Stimulated activated CD8-positive, alpha-beta memory T cell treated with anti-CD3 and anti-CD28 coated beads, Interleukin-4, amount 100 ng/mL, for 48 hours (primary cell): ENCODE measurements around the gene ATP6V1G1.
"Not testable (repeated sequence)": the region's sequence is repeated elsewhere in the genome, so short reads cannot be mapped to it uniquely, and the experiment has no call there.

Experiments
- DNase-seq: peaks from one replicate; pipeline ENCODE4 v3.0.0-alpha.2; 2020

The ATP6V1G1 gene

DNA sequence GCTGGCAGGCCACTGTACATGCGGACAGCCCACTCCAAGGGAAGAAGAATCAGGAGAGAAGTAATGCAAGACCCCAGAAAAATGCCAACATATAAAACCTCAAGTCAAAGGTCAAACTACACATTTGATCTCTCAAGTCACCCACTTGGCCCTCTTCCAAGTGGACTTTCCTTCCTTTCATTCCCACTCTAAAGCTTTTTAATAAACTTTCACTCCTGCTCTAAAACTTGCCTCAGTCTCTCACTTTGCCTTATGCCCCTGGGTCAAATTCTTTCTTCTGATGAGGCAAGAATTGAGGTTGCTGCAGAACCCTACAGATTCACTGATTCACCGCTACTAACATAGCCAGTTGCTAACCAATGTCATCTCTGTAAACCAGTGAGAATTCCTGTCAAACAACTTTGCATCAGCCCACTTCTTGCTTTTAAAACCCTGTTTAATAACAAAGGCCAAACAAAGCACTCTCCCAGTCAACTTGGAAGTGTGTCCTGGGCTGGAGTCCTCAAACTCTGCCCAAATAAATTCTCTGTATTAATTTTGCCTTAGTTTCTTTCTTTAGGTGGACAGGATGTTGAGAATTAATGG, 6.9 kb upstream of the ATP6V1G1 start:
- DNase-seq = no peak

DNA sequence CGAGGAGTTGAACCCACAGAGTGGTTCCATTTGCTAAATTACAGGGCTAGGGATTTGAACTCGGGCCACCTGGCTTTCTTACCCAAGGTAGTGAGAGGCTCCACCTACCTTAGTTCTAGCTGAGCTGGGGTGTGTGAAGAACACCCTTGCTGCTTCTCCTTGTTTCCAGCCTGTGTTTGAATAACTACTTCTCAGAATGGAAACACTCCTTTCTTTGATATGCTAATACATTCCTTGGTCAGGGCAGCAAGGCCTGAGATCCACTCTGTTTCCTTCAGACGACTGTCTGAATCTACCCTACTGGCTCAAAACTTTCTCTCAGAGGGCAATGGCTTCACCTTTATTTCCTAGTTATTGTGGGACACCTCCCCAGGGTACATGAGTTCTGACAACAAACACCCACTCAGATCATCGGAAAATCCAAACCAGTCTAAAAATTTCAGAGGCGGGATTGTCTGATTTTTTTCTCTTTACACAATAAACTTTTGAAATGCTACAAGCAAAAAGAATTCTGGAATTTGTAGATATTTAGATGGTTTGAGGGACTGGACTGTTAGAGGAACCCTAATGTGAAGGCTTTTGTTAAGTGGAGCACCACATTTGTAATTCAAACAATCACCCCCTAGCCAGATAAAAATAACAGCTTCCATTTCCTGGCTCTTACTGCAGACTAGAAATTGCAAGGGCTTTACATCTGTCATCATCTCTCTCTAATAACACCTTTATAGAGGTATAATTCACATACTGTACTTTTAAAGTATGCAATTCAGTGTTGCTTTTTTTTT, 4.0 kb upstream of the ATP6V1G1 start:
- no peak for DNase-seq

DNA sequence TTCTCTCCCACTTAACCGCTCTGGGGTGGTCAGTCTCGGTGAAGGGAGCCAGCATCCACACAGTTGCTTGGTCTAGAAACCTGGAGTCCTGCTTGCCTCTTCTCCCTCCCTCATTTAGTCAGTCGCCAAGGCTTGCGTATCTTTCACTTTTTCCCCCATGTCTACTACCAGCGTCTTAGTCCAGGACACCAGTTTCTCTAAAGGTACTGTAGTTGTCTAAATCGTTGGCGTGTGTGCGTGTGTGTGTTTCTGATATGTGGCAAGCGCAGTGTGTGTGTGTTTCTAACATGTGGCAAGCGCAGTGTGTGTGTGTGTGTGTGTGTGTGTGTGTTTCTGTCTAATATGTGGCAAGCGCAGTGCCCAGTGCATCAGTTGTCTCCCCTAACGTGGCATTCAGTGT, 641 bp downstream of the ATP6V1G1 start:
- no peak for DNase-seq

DNA sequence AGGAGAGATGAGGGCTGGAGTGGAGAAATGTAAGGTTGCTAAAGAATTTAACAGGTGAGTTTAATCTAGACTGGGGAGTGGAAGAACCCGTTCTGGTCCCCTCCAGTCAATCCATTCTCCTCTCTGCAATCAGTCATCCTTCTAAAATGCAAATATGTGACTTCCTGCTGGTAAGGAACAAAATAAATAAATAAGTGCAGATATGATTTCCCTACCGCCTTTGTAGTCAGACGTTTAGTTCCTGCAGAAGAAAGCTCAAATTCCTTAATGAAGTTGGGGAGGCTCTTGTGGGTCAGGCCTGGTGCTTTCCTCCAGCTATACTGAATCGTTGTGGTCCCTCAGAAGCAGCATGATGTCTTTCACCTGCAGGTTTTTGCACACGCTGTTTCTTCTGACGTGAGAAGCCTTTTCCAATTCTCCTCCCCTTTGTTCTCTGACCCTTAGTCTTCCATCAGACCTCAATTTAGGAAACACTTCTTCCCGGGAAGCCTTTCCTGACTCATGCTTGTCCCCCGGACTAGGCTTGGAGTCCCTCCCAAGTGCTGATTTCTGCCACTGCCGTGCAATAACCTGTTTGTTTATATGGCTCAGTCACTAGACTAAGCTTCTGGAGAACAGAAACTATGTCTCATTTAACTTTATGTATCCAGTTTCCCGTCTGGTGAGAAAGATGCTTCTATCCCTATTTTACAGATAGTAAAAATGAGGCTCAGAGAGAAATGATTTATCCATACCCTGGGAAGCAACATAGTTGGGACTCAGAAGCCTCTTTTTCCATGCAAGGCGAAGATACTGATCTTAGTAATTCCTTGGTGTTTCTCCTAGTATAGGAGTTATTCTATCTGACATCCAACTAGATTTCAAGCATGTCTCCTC, 1.3 kb downstream of the ATP6V1G1 start:
- DNase-seq = no peak

DNA sequence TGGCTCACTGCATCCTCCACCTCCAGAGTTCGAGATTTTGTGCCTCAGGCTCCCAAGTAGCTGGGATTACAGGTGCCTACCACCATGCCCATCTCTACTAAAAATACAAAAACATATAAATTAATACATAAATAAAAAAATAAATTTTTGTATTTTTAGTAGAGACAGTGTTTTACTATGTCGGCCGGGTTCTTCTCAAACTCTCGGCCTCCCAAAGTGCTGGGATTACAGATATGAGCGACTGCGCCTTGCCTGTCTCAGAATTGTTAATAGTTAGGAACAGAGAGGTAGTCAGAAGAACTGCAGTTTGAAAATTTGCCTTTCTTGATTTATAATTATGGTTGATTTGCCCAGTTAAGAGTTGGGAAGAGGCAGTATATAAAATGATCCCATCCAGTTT, 2.8 kb downstream of the ATP6V1G1 start:
- no peak for DNase-seq

DNA sequence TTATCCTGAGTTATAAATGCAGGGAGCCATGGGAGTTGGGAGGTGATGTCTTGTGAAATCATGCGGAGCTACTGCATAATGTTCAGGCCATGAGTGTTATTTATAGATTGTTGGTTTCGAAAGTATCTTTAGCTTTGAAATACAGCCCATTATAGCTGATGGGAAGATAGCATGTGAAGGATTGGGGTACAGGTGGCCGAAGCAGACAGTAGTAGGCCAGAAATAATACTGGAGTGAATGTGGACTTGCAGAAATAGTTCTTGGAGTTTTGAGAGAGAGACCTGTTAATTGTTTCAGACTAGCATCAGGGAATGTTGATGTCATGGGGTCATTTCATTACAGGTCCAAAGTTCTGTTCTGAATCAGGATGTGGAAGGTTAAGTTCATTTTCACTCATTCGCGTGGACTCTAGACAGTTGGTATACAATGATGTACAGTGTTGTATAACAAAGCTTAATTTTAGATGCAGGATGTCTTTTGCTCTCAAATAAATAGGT, 3.8 kb downstream of the ATP6V1G1 start:
- no peak for DNase-seq

DNA sequence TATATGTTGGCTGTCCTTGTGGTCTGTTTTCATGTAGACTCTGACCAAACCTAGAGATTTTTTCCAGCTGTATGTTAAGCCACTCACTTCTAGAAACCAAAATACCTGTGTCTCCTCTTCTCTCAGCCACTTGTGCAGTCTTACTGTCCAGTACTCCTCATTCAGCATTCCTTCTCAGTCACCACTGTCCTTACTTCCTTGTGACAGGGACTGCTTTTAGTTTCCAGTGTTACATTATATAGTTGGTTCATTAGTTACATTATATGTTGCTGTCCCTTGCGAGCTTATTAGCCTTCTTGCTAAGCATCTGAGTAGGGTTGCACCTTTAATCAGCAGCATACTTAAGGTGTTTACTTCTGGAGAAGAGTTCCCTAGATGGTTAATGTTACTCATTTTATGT, 4.3 kb downstream of the ATP6V1G1 start:
- no peak for DNase-seq

DNA sequence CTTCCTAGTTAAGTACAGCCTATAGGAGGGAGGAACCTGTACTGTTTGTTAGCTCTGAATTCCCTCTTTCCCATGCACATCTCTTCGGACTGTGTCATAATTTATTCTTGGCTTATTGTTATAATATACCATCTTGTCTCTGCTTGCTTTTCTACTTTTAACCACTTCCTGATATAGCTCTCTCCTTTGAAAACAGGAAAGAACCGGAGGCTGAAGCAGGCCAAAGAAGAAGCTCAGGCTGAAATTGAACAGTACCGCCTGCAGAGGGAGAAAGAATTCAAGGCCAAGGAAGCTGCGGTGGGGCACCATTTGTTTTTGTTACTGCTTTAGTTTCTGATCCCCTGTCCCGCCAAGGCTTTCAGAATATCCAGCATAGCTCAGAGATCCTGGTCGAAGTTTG, 4.8 kb downstream of the ATP6V1G1 start:
- DNase-seq = peak; percentile 50

DNA sequence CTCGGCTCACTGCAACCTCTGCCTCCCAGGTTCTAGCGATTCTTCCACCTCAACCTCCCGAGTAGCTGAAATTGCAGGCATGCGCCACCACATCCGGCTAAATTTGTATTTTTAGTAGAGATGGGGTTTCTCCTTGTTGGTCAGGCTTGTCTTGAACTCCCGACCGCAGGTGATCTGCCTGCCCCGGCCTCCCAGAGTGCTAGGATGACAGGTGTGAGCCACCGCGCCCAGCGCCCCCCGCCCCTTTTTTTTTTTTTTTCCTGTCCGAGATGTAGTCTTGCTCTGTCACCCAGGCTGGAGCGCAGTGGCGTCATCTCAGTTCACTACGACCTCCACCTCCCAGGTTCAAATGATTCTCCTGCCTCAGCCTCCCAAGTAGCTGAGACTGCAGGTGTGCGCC, 6.6 kb downstream of the ATP6V1G1 start:
- no peak for DNase-seq

DNA sequence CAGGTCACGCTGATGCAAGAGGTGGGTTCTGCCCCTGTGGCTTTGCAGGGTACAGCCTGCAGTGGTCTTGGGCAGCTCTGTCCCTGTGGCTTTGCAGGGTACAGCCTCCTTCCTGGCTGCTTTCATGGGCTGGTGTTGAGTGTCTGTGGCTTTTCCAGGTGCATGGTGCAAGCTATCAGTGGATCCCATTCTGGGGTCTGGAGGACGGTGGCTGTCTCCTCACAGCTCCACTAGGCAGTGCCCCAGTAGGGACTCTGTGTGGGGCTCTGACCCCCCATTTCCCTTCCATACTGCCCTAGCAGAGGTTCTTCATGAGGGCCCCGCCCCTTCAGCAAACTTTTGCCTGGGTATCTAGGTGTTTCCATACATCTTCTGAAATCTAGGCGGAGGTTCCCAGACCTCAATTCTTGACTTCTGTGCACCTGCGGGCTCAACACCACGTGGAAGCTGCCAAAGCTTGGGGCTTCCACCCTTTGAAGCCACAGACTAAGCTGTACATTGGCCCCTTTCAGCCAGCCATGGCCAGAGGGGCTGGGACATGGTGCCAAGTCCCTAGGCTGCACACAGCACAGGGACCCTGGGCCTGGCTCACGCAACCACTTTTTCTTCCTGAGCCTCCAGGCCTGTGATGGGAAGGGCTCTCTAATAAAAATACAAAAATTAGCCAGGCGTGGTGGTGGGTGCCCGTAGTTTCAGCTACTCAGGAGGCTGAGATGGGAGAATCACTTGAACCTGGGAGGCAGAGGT, 13.1 kb downstream of the ATP6V1G1 start:
- DNase-seq = not testable (repeated sequence)

DNA sequence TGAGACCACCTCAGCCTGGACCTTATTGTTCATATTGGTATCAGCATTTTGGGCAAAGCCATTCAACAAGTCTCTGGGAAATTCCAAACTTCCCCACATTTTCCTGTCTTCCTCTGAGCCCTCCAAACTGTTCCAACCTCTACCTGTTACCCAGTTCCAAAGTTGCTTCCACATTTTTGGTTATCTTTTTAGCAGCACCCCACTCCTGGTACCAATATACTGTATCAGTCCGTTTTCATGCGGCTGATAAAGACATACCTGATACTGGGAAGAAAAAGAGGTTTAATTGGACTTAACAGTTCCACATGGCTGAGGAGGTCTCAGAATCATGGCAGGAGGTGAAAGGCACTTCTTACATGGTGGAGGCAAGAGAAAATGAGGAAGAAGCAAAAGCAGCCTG, 14.2 kb downstream of the ATP6V1G1 start:
- not testable (repeated sequence) for DNase-seq

DNA sequence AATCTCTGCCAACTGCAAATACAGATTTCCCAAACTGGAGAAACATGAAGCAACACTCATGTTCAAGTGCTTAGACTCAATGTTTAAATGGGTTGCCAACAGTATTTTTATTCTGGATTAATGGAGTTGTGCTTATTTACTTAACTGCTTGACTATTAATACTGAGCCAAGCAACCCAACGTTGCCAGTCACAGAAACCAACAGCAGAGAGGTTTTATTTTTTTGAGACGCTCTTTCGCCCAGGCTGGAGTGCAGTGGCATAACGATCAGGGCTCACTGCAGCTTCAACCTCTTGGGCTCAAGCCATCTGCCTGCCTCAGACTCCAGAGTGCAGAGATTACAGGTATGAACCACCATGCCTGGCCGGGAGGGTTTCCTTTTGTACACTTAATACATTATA, 15.1 kb downstream of the ATP6V1G1 start:
- DNase-seq = no peak

DNA sequence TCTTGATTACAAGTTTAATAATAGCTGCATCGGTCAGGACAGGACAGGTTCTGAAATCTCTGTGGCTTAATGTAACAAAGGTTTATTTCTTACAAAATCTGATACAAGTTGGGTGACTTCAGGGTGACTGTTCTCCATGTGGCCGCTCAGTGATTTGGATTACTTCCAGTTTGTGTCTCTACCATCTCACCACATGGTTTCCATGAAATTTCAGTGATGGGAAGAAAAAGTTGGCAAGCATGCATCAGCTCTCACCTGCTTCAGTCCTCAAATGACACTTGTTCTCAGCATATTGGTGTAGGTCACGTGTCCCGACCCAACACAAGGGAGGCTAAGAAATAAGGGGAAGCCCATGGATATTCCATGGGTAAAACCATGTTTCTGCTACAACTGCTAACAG, 15.7 kb downstream of the ATP6V1G1 start:
- DNase-seq = no peak

DNA sequence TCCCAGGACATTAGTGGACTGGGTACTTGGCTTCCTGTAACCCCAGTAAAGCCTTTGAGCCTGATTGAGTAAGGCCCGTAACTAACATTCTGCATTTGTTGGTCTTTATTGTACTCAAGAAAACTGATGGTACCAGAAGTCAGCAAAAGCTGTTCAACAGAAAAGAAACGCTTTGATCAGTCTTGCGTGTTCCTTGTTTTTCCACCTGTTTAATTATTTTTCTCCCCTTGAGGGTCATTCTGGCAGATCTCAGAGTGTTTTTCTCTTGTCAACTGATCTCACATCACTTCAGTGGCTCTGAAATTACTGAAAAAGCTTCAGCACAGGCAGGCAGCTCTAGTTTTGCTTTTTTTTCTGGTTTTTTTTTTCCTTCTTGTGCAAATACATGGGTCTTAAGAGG, 17.4 kb downstream of the ATP6V1G1 start:
- no peak for DNase-seq

DNA sequence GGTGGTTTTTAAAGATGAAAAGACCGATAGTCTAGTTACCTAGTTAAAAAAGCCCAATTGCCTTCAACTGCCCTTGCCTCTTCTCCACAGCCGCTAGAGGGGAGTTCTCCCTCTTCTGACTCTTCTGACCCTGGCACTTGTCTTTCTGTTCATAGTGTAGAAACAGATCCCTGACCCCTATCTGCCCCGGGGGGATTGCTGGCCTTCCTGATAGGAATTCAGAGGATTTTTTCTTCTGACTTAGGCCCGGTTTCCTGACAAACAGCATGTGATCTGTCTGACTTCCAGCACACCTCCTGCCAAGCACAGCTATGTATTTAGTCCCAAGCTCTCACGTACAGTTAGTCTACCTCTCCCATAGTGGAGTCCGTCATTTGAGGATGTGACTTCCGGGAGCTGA, 18.5 kb downstream of the ATP6V1G1 start:
- no peak for DNase-seq

DNA sequence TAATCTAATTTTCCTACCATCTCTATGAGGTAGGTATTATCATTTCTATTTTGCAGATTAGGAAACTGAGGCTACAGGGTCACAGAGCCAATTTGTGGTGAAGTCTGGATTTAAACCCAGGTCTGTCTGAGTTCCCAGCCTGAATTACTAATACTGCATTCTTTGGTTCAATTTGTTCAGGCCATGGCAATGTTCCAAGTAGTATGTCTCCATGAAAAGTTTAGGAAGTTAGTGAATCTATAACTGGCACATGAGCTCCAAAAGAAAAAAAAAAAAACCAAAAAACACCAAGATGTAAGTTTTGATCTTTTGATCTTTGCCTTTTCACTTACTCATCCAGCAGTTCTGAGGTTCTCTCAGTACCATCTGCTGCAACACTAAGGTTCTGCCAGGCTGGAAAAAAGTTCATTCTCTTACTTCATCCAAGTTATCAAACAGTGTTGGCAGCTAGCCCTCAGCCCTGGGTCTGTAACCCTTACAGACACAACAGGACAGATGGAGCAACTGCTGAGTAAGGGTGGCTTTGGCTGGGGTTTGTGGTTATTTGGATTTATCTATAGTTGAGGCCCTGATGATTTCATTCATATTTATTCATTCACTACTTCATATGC, 19.1 kb downstream of the ATP6V1G1 start:
- DNase-seq = no peak

DNA sequence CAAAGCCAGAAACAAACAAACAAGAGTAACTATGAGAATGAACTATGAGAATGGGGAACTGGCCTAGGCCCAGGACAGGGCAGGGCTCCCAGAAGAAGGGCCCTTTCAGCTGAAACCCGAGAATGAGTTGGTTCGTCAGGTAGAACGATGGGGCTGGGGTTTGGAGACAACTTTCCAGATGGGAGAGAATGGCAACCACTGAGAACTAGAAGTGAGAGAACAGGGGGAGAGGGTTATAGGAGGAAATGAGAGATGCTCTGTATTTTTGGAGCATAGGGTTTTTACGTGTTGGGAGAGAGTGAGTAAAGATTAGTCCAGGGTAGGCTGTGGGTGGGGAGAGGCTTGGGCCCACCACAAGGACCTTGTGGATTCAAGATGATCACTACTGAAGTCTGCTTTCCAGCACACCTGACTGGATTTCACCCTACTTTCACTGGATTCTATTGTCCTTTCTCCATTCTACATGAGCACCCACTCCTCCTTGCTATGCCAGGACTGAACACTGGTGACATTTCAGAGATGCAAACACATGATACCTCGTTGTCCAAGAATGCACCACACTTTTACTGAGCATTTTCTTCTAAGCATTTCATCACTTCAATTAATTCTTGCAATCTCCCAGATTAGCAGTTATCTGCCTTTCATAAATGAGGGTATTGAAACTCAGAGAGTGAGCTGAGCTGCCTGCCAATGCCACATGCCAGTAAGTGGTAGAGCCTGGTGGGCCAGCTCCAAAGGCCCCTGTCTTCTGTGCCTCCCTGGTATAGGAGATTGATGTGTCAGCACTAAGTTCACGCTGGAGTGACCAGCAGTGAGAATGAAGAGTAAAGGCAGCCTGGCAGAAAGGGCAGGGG, 20.3 kb downstream of the ATP6V1G1 start:
- no peak for DNase-seq

DNA sequence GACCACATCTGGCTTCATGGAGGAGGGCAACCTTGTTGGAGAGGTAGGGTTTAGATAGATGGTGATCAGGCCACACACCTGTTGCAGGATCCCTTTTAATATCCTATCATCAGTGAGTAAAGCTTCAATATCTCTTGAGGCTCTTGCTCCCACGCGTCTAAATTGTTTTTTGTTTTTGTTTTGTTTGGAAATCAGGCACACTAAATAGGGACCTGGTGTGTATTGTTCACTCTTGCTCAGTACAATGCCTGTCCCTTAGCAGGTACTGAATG, 20.9 kb downstream of the ATP6V1G1 start:
- DNase-seq = no peak

DNA sequence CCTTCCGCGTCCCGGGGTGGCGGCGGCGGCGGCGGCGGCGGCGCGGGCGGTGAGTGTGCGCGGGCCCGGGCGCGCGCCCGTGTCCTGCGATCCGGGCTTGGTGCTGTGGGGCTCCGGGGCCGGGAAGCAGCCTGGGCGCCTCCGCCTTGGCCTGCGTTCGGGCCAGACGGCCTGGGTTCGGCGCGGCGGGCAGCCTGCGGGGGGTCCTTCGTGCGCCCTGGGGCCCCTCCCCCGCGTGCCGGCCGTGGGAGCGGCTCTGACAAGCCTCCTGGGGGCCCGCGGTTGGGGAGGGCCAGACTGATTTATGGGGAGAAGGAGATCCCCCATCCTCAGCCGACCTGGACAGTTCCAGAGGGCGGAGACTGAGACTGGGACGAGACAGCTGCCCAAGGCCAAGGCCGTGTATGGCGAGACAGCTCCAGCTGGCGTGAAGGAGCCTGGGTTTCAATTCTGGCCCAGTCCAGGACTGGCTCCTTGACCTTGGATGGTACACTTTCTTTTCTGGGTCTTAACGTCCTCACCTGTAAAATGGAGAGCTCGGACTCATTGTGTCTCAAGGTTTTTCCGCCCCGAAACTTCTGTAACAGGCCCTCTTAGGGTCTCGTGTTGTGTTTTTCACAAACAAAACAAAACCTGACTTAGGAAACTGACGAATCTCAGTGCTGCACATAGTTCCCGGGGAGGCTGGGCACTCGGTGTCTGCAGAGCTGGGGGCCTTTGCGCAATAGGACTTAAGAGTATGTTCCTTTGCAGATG, 24.1 kb downstream of the ATP6V1G1 start:
- DNase-seq = peak; percentile 57

DNA sequence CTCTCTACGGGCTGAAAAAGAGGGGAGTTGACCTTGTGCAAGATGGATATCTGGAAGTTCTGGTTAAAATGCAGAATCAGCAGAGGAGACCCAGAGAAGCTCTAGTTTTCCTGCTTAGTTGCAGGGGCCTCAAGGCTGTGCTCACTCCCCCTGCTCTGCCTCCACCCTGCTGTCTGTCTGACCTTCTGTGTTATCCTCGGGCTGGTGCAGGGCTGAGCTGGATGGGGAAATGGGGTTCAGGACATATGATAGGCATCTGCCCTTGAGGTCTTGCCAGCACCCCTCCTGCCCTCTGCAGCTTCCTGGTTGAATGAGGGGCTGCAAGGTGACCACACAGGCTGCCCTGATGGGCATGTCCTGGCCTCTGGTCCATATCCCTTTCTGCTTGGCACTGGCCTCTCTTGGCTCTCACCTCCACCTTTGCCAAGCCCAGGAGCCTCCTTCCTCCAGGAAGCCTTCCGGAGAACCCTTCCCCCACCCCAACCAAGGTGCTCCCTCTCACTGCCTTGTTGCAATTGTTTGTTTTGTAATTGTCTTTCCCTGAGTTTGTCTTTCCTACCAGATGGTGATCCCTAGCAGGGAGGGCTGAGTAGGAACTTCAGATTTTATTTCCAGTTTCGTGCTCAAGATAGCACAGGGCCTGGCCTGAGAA, 24.8 kb downstream of the ATP6V1G1 start:
- DNase-seq = no peak
